CD1c-positive myeloid dendritic cell (primary cell): ENCODE results near the gene PRR33.

Experiments
- DNase-seq: peaks from one replicate; pipeline ENCODE4 v3.0.0-alpha.2; 2016; ENCODE audit errors: extremely low spot score

PRR33 gene

GRCh38 chr11:1862588-1863351, 28.9 kb downstream of the PRR33 start:
- no peak for DNase-seq

GRCh38 chr11:1861435-1862411, 30.0 kb downstream of the PRR33 start:
- DNase-seq: no peak

GRCh38 chr11:1860108-1860507, 31.6 kb downstream of the PRR33 start:
- DNase-seq: no peak

- no peak for DNase-seq
Observed at GRCh38 chr11:1859004-1859403, 32.7 kb downstream of the PRR33 start.

- DNase-seq: no peak
Observed at GRCh38 chr11:1858576-1858975, 33.1 kb downstream of the PRR33 start.

- peak; percentile 55 for DNase-seq
Observed at GRCh38 chr11:1858154-1858553, 33.5 kb downstream of the PRR33 start.

GRCh38 chr11:1857064-1857463, 34.6 kb downstream of the PRR33 start:
- no peak for DNase-seq

GRCh38 chr11:1856306-1857005, 35.2 kb downstream of the PRR33 start:
- DNase-seq: no peak

- DNase-seq: no peak
Observed at GRCh38 chr11:1855886-1856265, 35.8 kb downstream of the PRR33 start.

- DNase-seq: peak; percentile 46
Observed at GRCh38 chr11:1854949-1855885, 36.5 kb downstream of the PRR33 start.

GRCh38 chr11:1854132-1854948, 37.4 kb downstream of the PRR33 start:
- DNase-seq: no peak

GRCh38 chr11:1853376-1854131, 38.1 kb downstream of the PRR33 start:
- DNase-seq: no peak

- peak; percentile 93 for DNase-seq
Observed at GRCh38 chr11:1852877-1853276, 38.8 kb downstream of the PRR33 start, which contains the start of gene LSP1. TSS of gene LSP1 (plus strand) at chr11:1853084. CDS start at chr11:1853145, 61 bp downstream.

GRCh38 chr11:1852271-1852876, 39.3 kb downstream of the PRR33 start:
- no peak for DNase-seq

- no peak for DNase-seq
Observed at GRCh38 chr11:1851468-1852180, 40.1 kb downstream of the PRR33 start.

GRCh38 chr11:1848640-1849430, 42.9 kb downstream of the PRR33 start:
- DNase-seq: peak; percentile 81

GRCh38 chr11:1847926-1848639, 43.6 kb downstream of the PRR33 start:
- DNase-seq: peak; percentile 53
